GM19438 (cell line): ENCODE measurements around the gene CALB2.
"Not testable (repeated sequence)": the region's sequence is repeated elsewhere in the genome, so short reads cannot be mapped to it uniquely, and the experiment has no call there.

Experiments used
- ATAC-seq: cut with Tn5 transposase; IDR thresholded peaks from one replicate; pipeline ENCODE4 v1.9.1; 2021; ENCODE audit warnings: low read depth; ENCODE audit not compliant: unreplicated experiment

Gene CALB2

DNA sequence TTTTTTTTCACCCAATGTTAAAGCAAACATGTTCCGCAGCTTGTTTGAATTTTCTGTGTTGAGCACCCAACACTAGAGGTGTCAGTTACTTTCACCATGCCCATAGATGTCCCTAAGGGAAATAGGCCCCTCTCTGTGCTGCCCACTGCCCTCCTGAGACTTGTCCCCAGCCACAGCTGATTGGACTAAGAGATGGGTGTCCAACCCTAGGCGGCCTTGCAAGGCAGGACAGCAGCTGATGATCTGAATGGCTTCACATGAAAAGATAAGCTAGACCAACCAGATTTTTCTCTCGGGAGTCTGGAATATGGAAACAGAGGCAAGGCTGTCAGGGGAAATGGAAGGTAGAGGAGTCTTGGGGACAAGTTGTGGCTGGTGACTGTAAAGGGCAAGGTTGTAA lies 6.1 kb upstream of the CALB2 start:
- no peak for ATAC-seq

DNA sequence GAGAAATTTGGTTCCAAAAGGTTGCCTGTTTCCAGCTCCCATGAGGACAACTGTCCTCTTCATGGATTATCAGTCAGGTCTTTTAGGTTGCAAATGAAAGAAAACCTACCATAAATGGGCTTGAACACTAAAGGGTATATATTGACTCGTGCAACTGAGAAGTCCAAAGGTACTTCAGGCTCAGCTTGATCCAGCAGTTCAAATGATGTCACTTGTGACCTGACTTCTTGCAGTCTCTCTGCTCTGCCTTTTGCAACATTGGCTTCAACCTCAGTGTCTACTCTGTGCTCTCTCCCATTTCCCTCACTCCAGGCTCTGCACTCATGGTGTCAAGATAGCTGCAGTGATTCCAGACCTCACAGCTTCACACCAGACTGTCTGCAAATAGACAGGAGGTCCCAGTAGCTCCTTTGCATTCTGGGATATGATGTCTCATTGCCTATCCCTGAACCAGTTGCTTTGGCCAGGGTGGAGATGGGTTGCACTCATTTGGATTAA lies 5.5 kb upstream of the CALB2 start:
- no peak for ATAC-seq

GRCh38 chr16:71353736-71354135 lies 4.8 kb upstream of the CALB2 start:
- no peak for ATAC-seq

GRCh38 chr16:71354156-71354555 lies 4.4 kb upstream of the CALB2 start:
- no peak for ATAC-seq

DNA sequence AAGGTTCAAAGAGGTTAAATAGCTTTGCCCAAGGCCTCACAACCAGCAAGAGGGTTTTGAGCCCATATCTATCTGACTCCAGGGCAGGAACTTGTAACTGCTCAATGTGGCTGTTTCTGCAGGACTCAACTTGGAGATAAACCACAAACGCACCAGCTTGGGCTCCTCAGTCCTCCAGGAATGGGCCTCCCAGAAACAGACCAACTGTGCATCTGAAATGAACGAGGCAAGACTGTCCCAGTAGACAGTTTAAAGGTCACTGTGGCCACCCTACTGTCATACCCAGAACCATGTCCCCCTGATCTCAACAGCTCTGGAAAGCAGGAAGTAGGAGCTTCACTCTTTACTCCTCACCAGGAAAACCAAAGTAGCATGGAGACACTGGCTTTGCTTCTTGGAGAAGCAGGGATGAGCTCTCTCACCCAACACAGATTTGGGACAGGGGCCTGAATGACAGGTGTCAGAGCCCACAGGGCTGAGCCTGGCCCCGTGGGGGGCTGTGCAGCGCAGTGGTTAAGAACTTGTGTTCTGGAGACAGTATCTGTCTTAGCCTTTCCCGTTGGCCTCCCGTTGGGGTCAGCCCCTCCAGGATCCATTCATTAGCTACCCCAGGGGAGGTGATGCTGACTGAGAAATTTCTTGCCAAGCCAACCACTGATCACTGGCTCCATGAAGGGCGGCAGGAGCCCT lies 2.3 kb upstream of the CALB2 start:
- no peak for ATAC-seq

- ATAC-seq, result not testable (repeated sequence)
These were observed 1.6 kb upstream of the CALB2 start for GRCh38 chr16:71356936-71357335.

GRCh38 chr16:71357681-71358080 lies 842 bp upstream of the CALB2 start:
- no peak for ATAC-seq

- ATAC-seq, result no peak
These were observed 908 bp downstream of the CALB2 start for GRCh38 chr16:71359431-71359830.

DNA sequence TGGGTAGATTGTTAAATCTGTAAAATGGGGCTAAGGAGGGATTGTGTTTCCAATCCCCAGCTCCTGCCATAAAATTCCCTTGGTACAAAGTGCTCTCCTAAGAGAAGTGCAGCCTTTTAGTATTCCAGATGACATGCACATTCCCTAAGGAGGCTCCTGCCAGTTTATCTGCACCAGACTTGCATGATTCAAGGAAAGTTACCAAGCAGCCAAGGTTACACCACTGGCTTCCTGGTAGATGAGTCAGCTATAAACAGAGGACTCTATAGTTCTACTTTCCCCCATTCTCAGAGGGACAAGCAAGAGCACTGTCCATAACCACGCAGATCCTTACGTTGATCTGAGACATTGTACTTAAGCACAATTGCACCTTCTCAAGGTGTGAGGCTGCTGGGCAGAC lies 1.9 kb downstream of the CALB2 start:
- ATAC-seq, result no peak

- ATAC-seq, result no peak
These were observed 5.7 kb downstream of the CALB2 start for GRCh38 chr16:71364133-71364681.

- no peak for ATAC-seq
These were observed 6.5 kb downstream of the CALB2 start for GRCh38 chr16:71365021-71365420.

DNA sequence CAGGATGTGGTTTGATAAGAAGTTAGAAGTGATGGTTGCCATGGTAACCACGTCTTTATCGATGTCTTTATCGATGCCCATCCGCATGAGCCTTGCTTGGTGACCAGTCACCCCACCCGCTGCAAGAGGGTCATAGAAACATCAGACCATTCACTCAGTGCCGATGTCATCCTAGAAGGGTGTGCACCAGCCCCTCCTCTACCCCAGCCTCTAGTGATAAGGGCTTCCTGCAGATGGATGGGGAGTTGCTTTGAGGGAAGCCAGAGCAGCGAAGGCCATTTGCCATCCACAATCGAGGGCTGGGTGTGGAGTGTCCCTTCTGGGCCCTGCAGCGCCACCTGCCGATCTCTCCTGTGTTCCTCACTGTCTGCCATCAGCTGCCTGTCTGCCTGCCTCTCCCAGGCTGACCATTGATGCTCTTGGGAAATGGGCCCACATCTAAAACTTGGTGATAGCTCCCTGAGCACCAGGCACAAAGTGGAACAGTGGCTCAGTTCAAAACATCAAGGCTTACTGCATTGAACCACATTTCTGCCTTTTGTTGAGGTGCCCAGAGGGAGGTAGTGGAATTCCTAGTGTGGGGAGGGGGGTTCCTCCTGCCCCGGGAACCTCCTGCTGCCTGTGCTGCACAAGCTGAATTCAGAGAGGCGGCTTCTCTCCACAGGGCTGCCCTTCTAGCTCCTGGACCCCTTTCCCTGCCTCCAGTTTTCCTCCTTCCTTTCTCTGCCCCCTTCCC lies 8.9 kb downstream of the CALB2 start:
- ATAC-seq, result no peak

GRCh38 chr16:71368958-71369357 lies 10.4 kb downstream of the CALB2 start:
- no peak for ATAC-seq

GRCh38 chr16:71369494-71369893 lies 11.0 kb downstream of the CALB2 start:
- no peak for ATAC-seq

DNA sequence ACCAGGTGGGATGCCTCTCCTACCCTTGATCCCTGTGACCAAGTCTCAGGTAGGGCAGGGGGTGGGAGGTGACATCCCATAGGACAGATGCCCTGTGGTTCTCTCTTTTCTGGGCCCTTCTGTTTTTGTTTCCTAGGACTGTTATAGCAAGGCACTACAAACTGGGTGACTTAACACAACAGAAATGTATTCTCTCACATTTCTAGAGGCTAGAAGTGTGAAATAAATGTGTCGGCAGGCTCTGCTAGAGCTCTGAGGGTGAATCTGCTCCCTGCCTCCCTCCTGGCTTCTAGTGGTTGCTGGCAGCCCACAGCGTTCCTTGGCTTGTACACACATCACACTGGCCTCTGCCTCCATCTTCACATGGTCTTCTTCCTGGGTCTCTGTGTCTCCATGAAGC lies 12.7 kb downstream of the CALB2 start:
- ATAC-seq, result no peak

- ATAC-seq, result no peak
These were observed 14.6 kb downstream of the CALB2 start for GRCh38 chr16:71373073-71373472.

DNA sequence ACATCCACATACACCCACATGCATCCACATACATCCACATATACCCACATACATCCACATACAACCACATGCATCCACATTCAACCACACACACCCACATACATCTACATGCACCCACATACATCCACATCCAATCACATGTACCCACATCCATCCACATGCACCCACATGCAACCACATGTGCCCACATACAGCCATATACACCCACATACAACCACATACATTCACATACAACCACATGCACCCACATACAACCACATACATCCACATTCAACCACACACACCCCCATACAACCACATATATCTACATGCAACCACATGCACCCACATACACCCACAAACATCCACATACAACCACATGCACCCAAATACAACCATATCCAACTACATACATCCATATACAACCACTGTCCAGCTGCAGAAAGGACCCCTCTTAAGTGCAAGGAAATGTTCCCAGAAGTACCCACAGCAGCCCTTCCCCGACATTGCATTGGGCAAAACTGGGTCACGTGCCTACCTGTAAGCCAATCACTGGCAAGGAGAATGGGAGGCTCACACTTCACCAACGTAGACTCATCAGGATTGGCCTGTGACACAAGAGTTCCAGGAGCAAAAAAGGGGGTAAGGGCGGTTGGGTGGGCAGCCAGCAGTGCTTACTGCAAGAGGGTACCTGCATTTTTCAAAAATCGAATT lies 18.1 kb downstream of the CALB2 start:
- ATAC-seq, result no peak

DNA sequence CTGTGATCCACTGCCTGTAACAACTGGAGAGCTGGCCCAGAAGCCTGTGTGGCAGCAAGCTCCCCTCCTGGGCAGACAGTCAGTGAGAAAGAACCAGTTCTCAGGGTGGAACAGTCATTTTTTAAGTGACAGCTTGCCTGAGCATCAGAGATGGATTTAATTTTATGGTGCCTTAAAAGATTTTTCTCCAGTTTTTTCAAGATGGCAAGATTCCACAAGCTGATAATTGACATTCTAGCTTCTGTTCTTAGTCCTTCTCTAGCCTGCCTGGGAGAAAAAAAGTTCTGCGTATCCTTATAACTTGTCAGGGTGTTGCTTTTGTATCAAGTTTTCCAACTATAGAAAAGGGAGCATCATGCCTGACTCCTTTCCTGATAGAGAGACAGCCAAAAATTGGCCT lies 21.2 kb downstream of the CALB2 start:
- ATAC-seq, result no peak

- ATAC-seq, result no peak
These were observed 22.3 kb downstream of the CALB2 start for GRCh38 chr16:71380831-71381230.

DNA sequence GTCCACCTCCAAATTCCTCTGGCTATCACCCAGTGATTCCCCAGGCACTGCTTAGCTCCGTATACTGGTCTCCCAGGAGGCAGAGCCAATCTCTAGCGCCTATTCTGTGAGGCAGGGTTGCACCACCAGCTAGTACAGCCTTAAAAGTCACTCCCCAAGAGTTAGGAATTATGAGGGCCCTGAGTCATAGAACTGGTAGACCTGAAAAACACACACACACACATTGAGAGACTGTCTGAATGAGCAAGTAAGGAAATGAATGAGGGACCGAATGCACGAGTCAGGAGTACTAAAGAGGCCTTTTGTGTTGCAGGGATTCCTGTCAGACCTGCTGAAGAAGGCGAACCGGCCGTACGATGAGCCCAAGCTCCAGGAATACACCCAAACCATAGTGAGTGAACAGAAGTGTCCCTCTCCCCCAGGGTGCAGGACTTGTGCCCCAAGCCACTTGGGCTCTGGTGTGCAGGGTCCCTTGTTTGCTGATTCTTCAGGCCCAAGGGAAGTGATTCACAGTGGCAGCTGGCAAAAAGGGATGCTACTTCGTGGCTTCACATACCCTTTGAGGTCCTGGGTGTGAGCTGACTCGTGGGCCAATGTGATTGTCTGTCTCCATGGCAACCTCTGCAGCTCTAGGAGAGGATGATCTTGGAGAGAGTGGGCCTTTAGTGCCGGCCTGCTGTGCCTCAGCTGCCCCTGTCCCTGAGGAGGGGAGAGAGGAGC lies 24.7 kb downstream of the CALB2 start:
- ATAC-seq, result no peak
